Psoas muscle (tissue), 8 donors: Measurements from ENCODE around the gene DPPA2. TPM values are rescaled to one million over a fixed set of nuclear protein-coding genes. Genes with fewer than 3 reads are reported as not detected.

ENCODE experiments used
- ATAC-seq, 4 donors: fragments of 200-7000 bp; cut with Tn5 transposase; one replicate each; pipeline ENCODE4 v1.9.1; 2020; ENCODE audit warnings: moderate library complexity in 3 of 4, mild to moderate bottlenecking in 2 of 4
- DNase-seq, 2 donors: peaks; one replicate each; pipeline ENCODE4 v3.0.0-alpha.2; 2020
- H3K27ac ChIP-seq: fragments of 200-600 bp; one replicate; pipeline ENCODE4 v1.8.0; 2022
- H3K27me3 ChIP-seq, 3 donors: fragments of 200-600 bp in 1 of 3; one replicate each; pipeline versions ENCODE4 v1.6.1 to v1.8.0; 2013 to 2022; ENCODE audit warnings: low read length in 2 of 3, mild to moderate bottlenecking in 2 of 3, moderate library complexity in 1 of 3; ENCODE audit not compliant: insufficient read depth in 3 of 3
- H3K36me3 ChIP-seq, 2 donors: fragments of 200-600 bp in 1 of 2; one replicate each; pipeline versions ENCODE4 v1.6.1 to v1.8.0; 2013 to 2022; ENCODE audit warnings: low read depth in 1 of 2, mild to moderate bottlenecking in 1 of 2, moderate library complexity in 1 of 2; ENCODE audit not compliant: insufficient read depth in 1 of 2
- H3K4me1 ChIP-seq: fragments of 200-600 bp; one replicate; pipeline ENCODE4 v1.8.0; 2022
- H3K4me3 ChIP-seq: fragments of 200-600 bp; one replicate; pipeline ENCODE4 v1.8.0; 2022; ENCODE audit warnings: mild to moderate bottlenecking
- H3K9me3 ChIP-seq: fragments of 200-600 bp; one replicate; pipeline ENCODE4 v1.8.0; 2022
- WGBS, 3 donors: extraction: QIAGEN DNeasy Blood & Tissue Kit; methylation state at CpG; one replicate each; pipeline versions ENCODE4 v1.1.6 to v1.1.7; 2013; 5-methylcytosine and 5-hydroxymethylcytosine counted together
- intact Hi-C, 2 donors: fragments of 100-400 bp; cut with DNase I; formaldehyde crosslinking; loops; one replicate each; pipeline versions ENCODE4 v1.11.0 to v1.14.2; 2022
- polyA plus RNA-seq, 3 donors: library from polyadenylated mRNA; stranded (reverse); fragments of 200-250 nt; gene quantifications; one replicate each; pipeline ENCODE4 v1.2.3, GENCODE V29; 2013
- total RNA-seq, 4 donors: library from RNA; stranded (reverse); fragmentation: NEBNext Ultra II Directional in 2 of 4; extraction: Animal tissue kit (Norgen Biotek cat#: 25700) in 2 of 4; gene quantifications; one replicate each; pipeline versions ENCODE4 v1.2.1 to v1.2.4, GENCODE V29; 2021 to 2023
- TF ChIP-seq, protein P1 (sequence below): fragments of 200-600 bp; IDR thresholded peaks from one replicate; pipeline ENCODE4 v1.8.0; 2022; ENCODE audit warnings: antibody characterized with exemption
- donor health status: healthy with polysubstance abuse.
- donor health status: DM: no; HTN: no; CAD: no; lungs with moderate emphysema.
- donor health status: Bipolar disorder and iron deficiency.
- donor health status: healthy.
- donor health status: DM: yes; HTN: yes; CAD: no.
- donor health status: DM: no; HTN: no; CAD: no.
- donor health status: DM: no; HTN: no; CAD: no.
- donor health status: DM: yes; HTN: yes; CAD: no.

The DPPA2 gene
- total and polyA plus RNA-seq, 7 donors, result not detected

DNA sequence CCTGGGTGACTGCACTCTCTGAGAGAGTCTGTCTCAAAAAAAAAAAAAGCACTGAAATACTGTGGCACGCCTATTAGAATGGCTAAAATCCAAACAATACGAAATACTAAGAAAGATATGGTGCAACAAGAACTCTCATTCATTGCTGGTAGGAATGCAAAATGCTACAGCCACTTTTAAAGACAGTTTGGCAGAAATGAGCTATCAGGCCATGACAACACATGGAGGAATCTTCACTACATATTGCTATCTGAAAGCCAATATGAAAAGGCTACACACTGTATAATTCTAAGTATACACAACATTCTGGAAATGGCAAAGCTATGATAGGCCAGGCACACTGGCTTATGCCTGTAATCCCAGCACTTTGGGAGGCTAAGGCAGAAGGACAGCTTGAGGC, 18.8 kb downstream of the DPPA2 start:
- DNase-seq (no peak), ATAC-seq (no peak)
- no peak overlapping the region for H3K27ac ChIP-seq
- no peaks in the 10 kb centered on the region for H3K36me3 ChIP-seq
- no peaks in the 10 kb centered on the region for H3K4me1 ChIP-seq
- TF ChIP-seq, protein P1, sequence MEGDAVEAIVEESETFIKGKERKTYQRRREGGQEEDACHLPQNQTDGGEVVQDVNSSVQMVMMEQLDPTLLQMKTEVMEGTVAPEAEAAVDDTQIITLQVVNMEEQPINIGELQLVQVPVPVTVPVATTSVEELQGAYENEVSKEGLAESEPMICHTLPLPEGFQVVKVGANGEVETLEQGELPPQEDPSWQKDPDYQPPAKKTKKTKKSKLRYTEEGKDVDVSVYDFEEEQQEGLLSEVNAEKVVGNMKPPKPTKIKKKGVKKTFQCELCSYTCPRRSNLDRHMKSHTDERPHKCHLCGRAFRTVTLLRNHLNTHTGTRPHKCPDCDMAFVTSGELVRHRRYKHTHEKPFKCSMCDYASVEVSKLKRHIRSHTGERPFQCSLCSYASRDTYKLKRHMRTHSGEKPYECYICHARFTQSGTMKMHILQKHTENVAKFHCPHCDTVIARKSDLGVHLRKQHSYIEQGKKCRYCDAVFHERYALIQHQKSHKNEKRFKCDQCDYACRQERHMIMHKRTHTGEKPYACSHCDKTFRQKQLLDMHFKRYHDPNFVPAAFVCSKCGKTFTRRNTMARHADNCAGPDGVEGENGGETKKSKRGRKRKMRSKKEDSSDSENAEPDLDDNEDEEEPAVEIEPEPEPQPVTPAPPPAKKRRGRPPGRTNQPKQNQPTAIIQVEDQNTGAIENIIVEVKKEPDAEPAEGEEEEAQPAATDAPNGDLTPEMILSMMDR, result no peak
- no peak overlapping the region for H3K4me3 ChIP-seq
- H3K27me3 ChIP-seq, result no peaks in the 10 kb centered on the region
- 56 to 73% (median 59%) methylated on average over 2 of the region's 2 CpGs for WGBS, 3 donors
- H3K9me3 ChIP-seq, result no peaks in the 10 kb centered on the region
- intact Hi-C loops, result no loop called here

- Histone ChIP-seq H3K27ac (no peak overlapping the region), H3K36me3 (no peaks in the 10 kb centered on the region), H3K27me3 (no peaks in the 10 kb centered on the region), H3K4me1 (no peaks in the 10 kb centered on the region), H3K4me3 (no peak overlapping the region), H3K9me3 (no peaks in the 10 kb centered on the region)
- intact Hi-C loops, result no loop called here
- TF ChIP-seq, protein P1, result no peak
- DNase-seq (no peak), ATAC-seq (no peak)
Observed at GRCh38 chr3:109284071-109284470, 32.2 kb downstream of the DPPA2 start.

- intact Hi-C loops, result no loop called here
- 73 to 80% (median 74%) methylated on average over 1 of the region's 1 CpG for WGBS, 3 donors
- DNase-seq, result no peak
- Histone ChIP-seq H3K27me3 (no peaks in the 10 kb centered on the region), H3K27ac (no peak overlapping the region), H3K4me3 (no peak overlapping the region), H3K4me1 (no peaks in the 10 kb centered on the region), H3K9me3 (no peaks in the 10 kb centered on the region), H3K36me3 (no peaks in the 10 kb centered on the region)
- no peak for ATAC-seq
- TF ChIP-seq, protein P1, result no peak
Observed at GRCh38 chr3:109278546-109278945, 37.8 kb downstream of the DPPA2 start.

- WGBS, 3 donors, result 40 to 51% (median 43%) methylated on average over 3 of the region's 3 CpGs
- no peak overlapping the region for H3K4me3 ChIP-seq
- no peak for ATAC-seq
- H3K4me1 ChIP-seq, result no peaks in the 10 kb centered on the region
- H3K27me3 ChIP-seq, result no peaks in the 10 kb centered on the region
- no peaks in the 10 kb centered on the region for H3K36me3 ChIP-seq
- H3K27ac ChIP-seq, result no peak overlapping the region
- intact Hi-C loops, result no loop called here
- DNase-seq, result no peak
- no peaks in the 10 kb centered on the region for H3K9me3 ChIP-seq
- TF ChIP-seq, protein P1, result no peak
Observed at GRCh38 chr3:109278141-109278540, 38.2 kb downstream of the DPPA2 start.

DNA sequence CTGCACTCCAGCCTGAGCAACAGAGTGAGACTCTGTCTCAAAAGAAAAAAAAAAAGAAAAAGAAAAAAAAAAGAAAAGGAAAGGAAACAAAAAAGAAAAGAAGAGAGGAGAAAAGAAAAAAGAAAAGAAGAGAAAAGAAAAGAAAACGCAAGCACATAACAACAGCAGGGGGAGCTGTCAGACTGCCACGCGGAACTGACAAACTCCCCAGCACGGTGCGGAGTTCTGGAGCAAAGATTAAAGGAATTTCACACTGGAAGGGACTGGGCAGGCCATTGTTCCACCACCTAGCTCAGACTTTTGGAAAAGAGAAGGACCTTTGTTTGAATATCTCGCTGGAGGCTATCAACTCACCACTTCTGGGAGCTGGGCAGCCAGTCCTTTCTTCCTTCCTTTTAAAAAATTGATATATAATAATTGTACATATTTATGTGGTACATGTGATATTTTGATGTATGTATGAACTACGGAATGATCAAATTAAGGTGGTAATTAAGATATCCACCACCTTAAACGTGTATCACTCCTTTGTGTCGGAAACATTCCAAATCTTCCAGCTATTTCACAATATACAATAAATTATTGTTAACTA, 40.5 kb downstream of the DPPA2 start:
- ATAC-seq, result no peak
- Histone ChIP-seq H3K4me1 (no peaks in the 10 kb centered on the region), H3K4me3 (no peak overlapping the region), H3K9me3 (no peaks in the 10 kb centered on the region), H3K27me3 (no peaks in the 10 kb centered on the region), H3K36me3 (no peaks in the 10 kb centered on the region), H3K27ac (no peak overlapping the region)
- intact Hi-C loops, result no loop called here
- 21 to 24% (median 23%) methylated on average over 9 of the region's 9 CpGs for WGBS, 3 donors
- TF ChIP-seq, protein P1, result peak; percentile 12
- no peak for DNase-seq
